Panc1 (cell line): ENCODE data around the gene NME3. TPM values are rescaled to one million over a fixed set of nuclear protein-coding genes. Genes with fewer than 3 reads are reported as not detected.

Experiments used
- ATAC-seq: fragments of 200-7000 bp; cut with Tn5 transposase; 2 replicates; pipeline ENCODE4 v1.9.1; 2020; ENCODE audit warnings: mild to moderate bottlenecking, moderate library complexity
- BruUV-seq: library from RNA; stranded (reverse); fragments of 400-500 nt; replicated peaks from 2 replicates; lab custom pipeline; 2021; lab: Mats Ljungman, UMichigan
- CTCF ChIA-PET: fragments of 300-600 bp; sonication (Branson Sonifier 250); formaldehyde crosslinking; loops from one replicate; lab custom pipeline; 2022; ENCODE audit warnings: antibody characterized with exemption; lab: Charles Lee
- POLR2A ChIA-PET: fragments of 300-600 bp; sonication (Branson Sonifier 250); formaldehyde crosslinking; loops from one replicate; lab custom pipeline; 2022; ENCODE audit warnings: antibody characterized with exemption; lab: Charles Lee
- DNase-seq: peaks from one replicate; pipeline ENCODE4 v3.0.0-alpha.2; 2010; ENCODE audit warnings: low read depth, low spot score
- H3K27ac ChIP-seq: 2 replicates; pipeline ENCODE4 v1.5.1; 2011; ENCODE audit warnings: mild to moderate bottlenecking, low read length, inconsistent platforms
- H3K27me3 ChIP-seq: fragments of 200-500 bp; sonication (Bioruptor generic); 2 replicates; pipeline ENCODE4 v1.6.0; 2014; ENCODE audit warnings: low read length, inconsistent platforms; ENCODE audit not compliant: control insufficient read depth, insufficient read depth
- H3K36me3 ChIP-seq: fragments of 200-500 bp; sonication (Bioruptor generic); 2 replicates; pipeline ENCODE4 v1.5.1; 2014; ENCODE audit warnings: inconsistent platforms, mild to moderate bottlenecking, low read length, moderate library complexity; ENCODE audit not compliant: control insufficient read depth, insufficient read depth
- H3K4me1 ChIP-seq: 2 replicates; pipeline ENCODE4 v1.5.1; 2011; ENCODE audit warnings: inconsistent platforms, mild to moderate bottlenecking, low read length, moderate library complexity; ENCODE audit not compliant: control insufficient read depth, insufficient read depth
- H3K4me3 ChIP-seq, 2 experiments: 2 replicates each; pipeline ENCODE4 v1.5.1; 2011 to 2012; ENCODE audit warnings: low read depth in 2 of 2, low read length in 2 of 2, mild to moderate bottlenecking in 2 of 2, inconsistent platforms in 1 of 2, moderate library complexity in 1 of 2
- H3K9me3 ChIP-seq: fragments of 200-500 bp; sonication (Bioruptor generic); 2 replicates; pipeline ENCODE4 v1.5.1; 2014; ENCODE audit warnings: low read depth, mild to moderate bottlenecking, inconsistent platforms, low read length, moderate library complexity; ENCODE audit not compliant: control insufficient read depth, insufficient read depth
- CTCF ChIP-seq: fragments of 450-650 bp; IDR thresholded peaks from 2 replicates; pipeline ENCODE4 v1.5.1; 2017; ENCODE audit warnings: mild to moderate bottlenecking
- POLR2AphosphoS5 ChIP-seq: IDR thresholded peaks from 2 replicates; pipeline ENCODE4 v1.6.1; 2012; ENCODE audit warnings: mild to moderate bottlenecking, low read depth, low read length, moderate library complexity
- SIN3A ChIP-seq: IDR thresholded peaks from 2 replicates; pipeline ENCODE4 v1.6.1; 2012; ENCODE audit warnings: low read depth, mild to moderate bottlenecking, low read length, moderate library complexity, borderline replicate concordance; ENCODE audit not compliant: insufficient read depth
- TCF7L2 ChIP-seq: IDR thresholded peaks from 2 replicates; pipeline ENCODE4 v1.6.1; 2011; ENCODE audit warnings: mild to moderate bottlenecking, low read depth, low read length, inconsistent platforms
- in situ Hi-C: cut with HindIII; loops from 2 replicates; pipeline ENCODE4 v1.10.0; 2016; ENCODE audit warnings: low sequenced_read_pairs, low pct_unique_long_range_greater_than_20kb
- intact Hi-C: fragments of 100-400 bp; cut with micrococcal nuclease; formaldehyde crosslinking; loops from one replicate; pipeline ENCODE4 v1.10.0; 2022; ENCODE audit not compliant: unreplicated experiment
- total RNA-seq: library from RNA; stranded (reverse); gene quantifications from one replicate; pipeline ENCODE4 v1.2.1, GENCODE V29; 2021; ENCODE audit not compliant: unreplicated experiment
- TF ChIP-seq, protein P1 (sequence below), 2 experiments: IDR thresholded peaks; 2 replicates each; pipeline ENCODE4 v1.6.1; 2011 to 2012; ENCODE audit warnings: low read depth in 2 of 2, control low read depth in 1 of 2, low read length in 1 of 2, mild to moderate bottlenecking in 1 of 2, moderate library complexity in 1 of 2; ENCODE audit not compliant: insufficient read depth in 1 of 2

Gene NME3
- total RNA-seq, 1 experiment from 2014 or later = 117 TPM

GRCh38 chr16:1743376-1744337 is 27.7 kb downstream of the NME3 start:
- in situ Hi-C loops (no loop called here), intact Hi-C loops (no loop called here)
- H3K27ac ChIP-seq = no peak overlapping the region
- no peaks in the 10 kb centered on the region for H3K27me3 ChIP-seq
- ChIA-PET POLR2A (no interaction called here), CTCF (no interaction called here)
- ATAC-seq = no peak
- TF ChIP-seq, protein P1, sequence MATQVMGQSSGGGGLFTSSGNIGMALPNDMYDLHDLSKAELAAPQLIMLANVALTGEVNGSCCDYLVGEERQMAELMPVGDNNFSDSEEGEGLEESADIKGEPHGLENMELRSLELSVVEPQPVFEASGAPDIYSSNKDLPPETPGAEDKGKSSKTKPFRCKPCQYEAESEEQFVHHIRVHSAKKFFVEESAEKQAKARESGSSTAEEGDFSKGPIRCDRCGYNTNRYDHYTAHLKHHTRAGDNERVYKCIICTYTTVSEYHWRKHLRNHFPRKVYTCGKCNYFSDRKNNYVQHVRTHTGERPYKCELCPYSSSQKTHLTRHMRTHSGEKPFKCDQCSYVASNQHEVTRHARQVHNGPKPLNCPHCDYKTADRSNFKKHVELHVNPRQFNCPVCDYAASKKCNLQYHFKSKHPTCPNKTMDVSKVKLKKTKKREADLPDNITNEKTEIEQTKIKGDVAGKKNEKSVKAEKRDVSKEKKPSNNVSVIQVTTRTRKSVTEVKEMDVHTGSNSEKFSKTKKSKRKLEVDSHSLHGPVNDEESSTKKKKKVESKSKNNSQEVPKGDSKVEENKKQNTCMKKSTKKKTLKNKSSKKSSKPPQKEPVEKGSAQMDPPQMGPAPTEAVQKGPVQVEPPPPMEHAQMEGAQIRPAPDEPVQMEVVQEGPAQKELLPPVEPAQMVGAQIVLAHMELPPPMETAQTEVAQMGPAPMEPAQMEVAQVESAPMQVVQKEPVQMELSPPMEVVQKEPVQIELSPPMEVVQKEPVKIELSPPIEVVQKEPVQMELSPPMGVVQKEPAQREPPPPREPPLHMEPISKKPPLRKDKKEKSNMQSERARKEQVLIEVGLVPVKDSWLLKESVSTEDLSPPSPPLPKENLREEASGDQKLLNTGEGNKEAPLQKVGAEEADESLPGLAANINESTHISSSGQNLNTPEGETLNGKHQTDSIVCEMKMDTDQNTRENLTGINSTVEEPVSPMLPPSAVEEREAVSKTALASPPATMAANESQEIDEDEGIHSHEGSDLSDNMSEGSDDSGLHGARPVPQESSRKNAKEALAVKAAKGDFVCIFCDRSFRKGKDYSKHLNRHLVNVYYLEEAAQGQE (IDR thresholded peaks at IDR 0.05; ENCODE audit: insufficient read depth in 1 of 2, low read depth in 2 of 2, low read length in 1 of 2) = no peak
- TF ChIP-seq POLR2AphosphoS5 = no peak
- no peak for TF ChIP-seq SIN3A
- no peak for TF ChIP-seq TCF7L2
- TF ChIP-seq CTCF = no peak
- H3K4me3 ChIP-seq = no peak overlapping the region
- H3K4me1 ChIP-seq = no peaks in the 10 kb centered on the region
- BruUV-seq = no TSS peak
- no peaks in the 10 kb centered on the region; the same call in 1 of the 2 replicates for H3K36me3 ChIP-seq
- no peak for DNase-seq
- no peaks in the 10 kb centered on the region for H3K9me3 ChIP-seq

- intact Hi-C loops = no loop called here
- CTCF ChIA-PET = no interaction called here
Measured at GRCh38 chr16:1741553-1742165, 29.7 kb downstream of the NME3 start.

More at GRCh38 chr16:1741553-1742165, 29.7 kb downstream of the NME3 start:
- Histone ChIP-seq H3K36me3 (no peaks in the 10 kb centered on the region; the same call in 1 of the 2 replicates), H3K4me3 (no peak overlapping the region), H3K9me3 (no peaks in the 10 kb centered on the region), H3K27me3 (no peaks in the 10 kb centered on the region), H3K4me1 (no peaks in the 10 kb centered on the region), H3K27ac (no peak overlapping the region)
- no peak for DNase-seq
- TF ChIP-seq SIN3A (no peak), POLR2AphosphoS5 (no peak), CTCF (no peak)
- no TSS peak for BruUV-seq
- in situ Hi-C loops = no loop called here
- no peak for ATAC-seq
- POLR2A ChIA-PET = no interaction called here
